K562 treated with DMSO at 1 percent for 24 hours (cell line): Measurements from ENCODE around the gene RORC. TPM values are rescaled to one million over a fixed set of nuclear protein-coding genes. Genes with fewer than 3 reads are reported as not detected.

Experiments
- total RNA-seq: library from RNA; unstranded; fragments of 300-600 nt; gene quantifications from 2 replicates; pipeline ENCODE4 v1.2.3, GENCODE V29; 2022; ENCODE audit warnings: low read depth; ENCODE audit not compliant: insufficient read depth

Gene RORC
- total RNA-seq = not detected in 2 replicates

DNA sequence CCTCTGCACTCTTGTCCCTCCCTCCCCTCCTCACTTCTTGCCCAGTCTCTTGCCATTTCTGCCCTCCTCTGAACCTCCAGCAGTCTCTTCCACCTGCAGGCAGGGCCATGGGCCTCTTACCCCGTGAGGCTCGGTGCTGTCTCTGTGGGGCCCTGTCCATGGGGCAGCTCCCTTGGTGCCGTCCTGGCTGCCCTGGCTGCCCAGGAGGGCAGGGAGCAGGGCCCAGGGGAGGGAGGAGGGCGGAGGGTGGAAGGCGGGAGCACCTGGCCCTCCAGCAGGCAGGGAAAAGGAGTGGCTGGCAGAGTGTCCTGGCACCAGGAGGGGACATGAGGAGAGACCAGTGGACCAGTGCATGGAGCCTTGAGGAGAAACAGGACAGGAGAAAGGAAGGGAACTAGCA lies at the start of gene RORC:
Gene RORC (minus strand): TSS at position 198 of the 400 bp plus-strand sequence. CDS start 38 bp downstream, at position 160.

GRCh38 chr1:151853411-151853943 lies 21.9 kb upstream of the RORC start, which contains the start of gene THEM5:
TSS of gene THEM5 (minus strand) at chr1:151853712. CDS start at chr1:151853565, 147 bp downstream.

DNA sequence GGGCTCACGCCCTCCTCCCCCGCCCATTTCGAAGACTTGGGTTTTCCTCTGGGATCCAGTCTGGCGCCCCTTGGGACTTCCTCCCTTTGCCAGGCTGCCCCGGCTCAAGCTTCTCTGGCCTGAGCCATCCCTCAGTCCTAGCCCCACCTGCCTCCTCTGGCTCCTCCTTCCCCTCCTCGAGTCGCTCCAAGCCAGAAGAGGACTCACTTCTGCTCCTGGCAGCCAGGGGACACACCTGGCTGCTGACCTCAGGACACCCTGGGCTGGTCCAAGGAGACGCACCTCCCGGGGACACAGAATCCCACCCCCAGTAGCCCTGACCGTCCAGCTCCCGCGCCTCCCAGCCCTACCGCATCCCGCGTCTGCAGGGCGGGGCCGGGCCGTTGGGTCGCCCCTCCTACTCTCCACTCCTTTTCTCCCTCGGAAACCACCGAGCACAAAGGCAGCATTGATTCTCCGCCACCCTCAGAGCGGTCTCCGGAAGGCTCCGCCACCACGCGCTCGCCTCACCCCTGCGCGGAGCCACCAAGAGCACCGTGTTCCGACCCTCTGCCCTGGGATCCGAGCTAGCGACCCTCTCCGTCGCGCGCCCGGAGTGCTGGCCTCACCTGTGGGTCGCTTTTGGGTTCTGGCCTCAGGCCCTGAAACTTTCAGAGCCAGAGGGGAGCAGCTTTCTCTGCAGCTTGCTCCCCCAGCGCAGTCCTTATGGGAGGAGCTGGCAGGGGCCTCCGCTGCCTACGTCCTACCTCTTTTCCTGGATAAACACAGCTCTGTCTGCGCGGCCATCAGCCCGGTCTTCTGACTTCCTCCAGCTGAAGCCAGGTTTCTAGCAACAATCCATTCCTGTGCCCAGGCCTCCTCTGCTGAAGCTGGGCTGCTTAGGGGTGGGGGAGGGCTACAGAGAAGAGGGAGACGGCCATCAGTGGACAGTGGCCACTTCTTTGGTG lies 8.1 kb upstream of the RORC start, which contains the start of gene C2CD4D:
Gene C2CD4D (minus strand): TSS at position 364 of the 947 bp plus-strand sequence. CDS start 831 bp downstream, outside the sequence.

DNA sequence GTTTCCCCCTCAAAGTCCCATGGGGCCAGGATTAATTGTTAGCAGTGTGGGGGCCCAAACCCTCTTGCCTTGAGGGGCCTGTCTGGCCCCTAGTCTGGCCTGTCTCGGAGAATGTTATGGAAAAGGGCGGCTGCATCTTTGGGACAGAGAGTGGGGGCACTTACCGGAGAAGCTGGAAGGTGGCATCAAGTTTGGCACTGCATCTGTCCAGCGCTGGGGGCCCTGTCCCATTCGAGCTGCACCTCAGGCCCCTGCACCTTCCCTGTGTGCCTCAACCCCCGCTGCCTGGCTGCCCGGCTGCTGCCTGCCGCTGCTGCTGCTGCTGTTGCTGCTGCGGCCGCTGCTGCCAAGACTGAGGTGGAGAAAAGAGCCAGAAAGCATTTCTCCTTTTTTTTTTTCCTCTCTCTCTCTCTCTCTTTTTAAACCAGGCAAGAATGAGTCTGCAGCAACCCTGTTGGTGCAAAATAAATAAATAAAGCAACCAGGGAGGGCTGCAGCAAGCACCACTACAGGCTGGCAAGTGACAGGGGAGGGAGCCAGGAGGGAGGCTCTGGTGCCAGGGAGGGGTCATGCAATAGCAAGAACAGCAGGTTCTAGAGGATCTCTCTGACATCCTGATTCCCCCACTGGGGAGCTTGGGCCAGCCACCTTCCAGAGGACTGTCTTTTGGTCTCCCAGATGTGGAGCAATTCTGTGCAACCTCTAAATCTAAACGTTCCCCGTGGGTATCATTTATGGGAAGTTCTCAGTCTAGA lies 26.4 kb downstream of the RORC start, which contains the start of gene LINGO4:
Gene LINGO4 (minus strand): TSS at position 354 of the 755 bp plus-strand sequence. CDS start 2,715 bp downstream, outside the sequence.

GRCh38 chr1:151790071-151790939 lies 41.3 kb downstream of the RORC start, which contains the start of gene TDRKH:
TSS of gene TDRKH (minus strand) at chr1:151790500. CDS start at chr1:151783022, 7,478 bp downstream.

GRCh38 chr1:151762941-151763921 lies 68.4 kb downstream of the RORC start, which contains the start of gene MRPL9:
TSS of gene MRPL9 (minus strand) at chr1:151763496. CDS start at chr1:151763479, 17 bp downstream.

Other genes with a start within 250 kb of the RORC start
- gene SNX27, start 219.8 kb downstream of the RORC start, total RNA-seq = 5.2 and 6.2 TPM in 2 replicates
- gene CELF3, start 115.0 kb downstream of the RORC start, total RNA-seq = not detected in 2 replicates
- not detected in 2 replicates for gene RIIAD1, start 110.3 kb downstream of the RORC start, total RNA-seq
- gene MRPL9, start 68.3 kb downstream of the RORC start, total RNA-seq = 79.6 and 104 TPM in 2 replicates
- 11.2 and 15.3 TPM in 2 replicates for gene TDRKH, start 41.3 kb downstream of the RORC start, total RNA-seq
- not detected in 2 replicates for gene LINGO4, start 26.4 kb downstream of the RORC start, total RNA-seq
- gene C2CD4D, start 8.0 kb upstream of the RORC start, total RNA-seq = not detected in 2 replicates
- not detected in 2 replicates for gene THEM5, start 21.9 kb upstream of the RORC start, total RNA-seq
- gene THEM4, start 77.7 kb upstream of the RORC start, total RNA-seq = 18.1 TPM in 2 replicates
- gene S100A10, start 162.1 kb upstream of the RORC start, total RNA-seq = not detected in 2 replicates
- 596 and 648 TPM in 2 replicates for gene S100A11, start 205.2 kb upstream of the RORC start, total RNA-seq